Trophoblast cell (in vitro differentiated cells and primary cell): ENCODE results near the gene ABCC4.
A peak's percentile ranks its signal among the peaks of the same experiment; 100 is the strongest.

Source experiments
- DNase-seq, 2 donors: peaks; one replicate each; pipeline ENCODE4 v3.0.0-alpha.2; 2016
- H2AFZ ChIP-seq: 2 replicates; pipeline ENCODE4 v1.6.1; 2013; ENCODE audit warnings: low read length, moderate library complexity, mild to moderate bottlenecking; ENCODE audit not compliant: insufficient read depth, poor library complexity
- H2AK5ac ChIP-seq: 2 replicates; pipeline ENCODE4 v1.6.1; 2013; ENCODE audit warnings: mild to moderate bottlenecking, low read length
- H2BK120ac ChIP-seq: 2 replicates; pipeline ENCODE4 v1.6.1; 2013; ENCODE audit warnings: low read length, mild to moderate bottlenecking, moderate library complexity; ENCODE audit not compliant: insufficient read depth, poor library complexity
- H2BK12ac ChIP-seq: 2 replicates; pipeline ENCODE4 v1.6.1; 2013; ENCODE audit warnings: mild to moderate bottlenecking, low read length, moderate library complexity
- H2BK5ac ChIP-seq: 2 replicates; pipeline ENCODE4 v1.6.1; 2013; ENCODE audit warnings: low read length, low read depth, moderate library complexity, mild to moderate bottlenecking; ENCODE audit not compliant: poor library complexity
- H3K14ac ChIP-seq: 2 replicates; pipeline ENCODE4 v1.6.1; 2013; ENCODE audit warnings: mild to moderate bottlenecking, low read length
- H3K18ac ChIP-seq: 2 replicates; pipeline ENCODE4 v1.6.1; 2013; ENCODE audit warnings: mild to moderate bottlenecking, low read length
- H3K23ac ChIP-seq: 2 replicates; pipeline ENCODE4 v1.6.1; 2013; ENCODE audit warnings: low read length
- H3K27ac ChIP-seq: 2 replicates; pipeline ENCODE4 v1.5.1; 2013; ENCODE audit warnings: low read depth, mild to moderate bottlenecking, inconsistent platforms, low read length, moderate library complexity
- H3K27me3 ChIP-seq: 2 replicates; pipeline ENCODE4 v1.6.1; 2013; ENCODE audit warnings: inconsistent platforms, mild to moderate bottlenecking, low read length, moderate library complexity; ENCODE audit not compliant: insufficient read depth
- H3K36me3 ChIP-seq, 2 experiments: 1 replicate in 1 of 2; 2 replicates in 1 of 2; pipeline ENCODE4 v1.6.1; 2013; ENCODE audit warnings: low read length in 2 of 2, mild to moderate bottlenecking in 2 of 2, moderate library complexity in 1 of 2; ENCODE audit not compliant: insufficient read depth in 2 of 2, control insufficient read depth in 1 of 2
- H3K4ac ChIP-seq: 2 replicates; pipeline ENCODE4 v1.6.1; 2013; ENCODE audit warnings: low read depth, mild to moderate bottlenecking, low read length, moderate library complexity
- H3K4me1 ChIP-seq, 2 experiments: 1 replicate in 1 of 2; 2 replicates in 1 of 2; pipeline ENCODE4 v1.6.1; 2013; ENCODE audit warnings: low read length in 2 of 2, mild to moderate bottlenecking in 2 of 2, moderate library complexity in 1 of 2; ENCODE audit not compliant: insufficient read depth in 2 of 2, control insufficient read depth in 1 of 2
- H3K4me2 ChIP-seq: 2 replicates; pipeline ENCODE4 v1.6.1; 2013; ENCODE audit warnings: inconsistent platforms, mild to moderate bottlenecking, low read length, moderate library complexity
- H3K4me3 ChIP-seq: 2 replicates; pipeline ENCODE4 v1.5.1; 2013; ENCODE audit warnings: mild to moderate bottlenecking, low read depth, low read length, inconsistent platforms
- H3K79me1 ChIP-seq: one replicate; pipeline ENCODE4 v1.6.1; 2013; ENCODE audit warnings: low read length
- H3K79me2 ChIP-seq: 2 replicates; pipeline ENCODE4 v1.6.1; 2013; ENCODE audit warnings: low read length, mild to moderate bottlenecking; ENCODE audit not compliant: control insufficient read depth, insufficient read depth, poor library complexity
- H3K9ac ChIP-seq: 2 replicates; pipeline ENCODE4 v1.6.1; 2013; ENCODE audit warnings: mild to moderate bottlenecking, low read length
- H3K9me3 ChIP-seq: 2 replicates; pipeline ENCODE4 v1.6.1; 2013; ENCODE audit warnings: low read depth, mild to moderate bottlenecking, control low read depth, inconsistent platforms, low read length; ENCODE audit not compliant: insufficient read depth
- H4K12ac ChIP-seq: 2 replicates; pipeline ENCODE4 v1.6.1; 2013; ENCODE audit warnings: low read depth, mild to moderate bottlenecking, low read length, moderate library complexity
- H4K8ac ChIP-seq: 2 replicates; pipeline ENCODE4 v1.6.1; 2013; ENCODE audit warnings: low read depth, mild to moderate bottlenecking, low read length, moderate library complexity
- H4K91ac ChIP-seq: one replicate; pipeline ENCODE4 v1.6.1; 2013; ENCODE audit warnings: low read depth, mild to moderate bottlenecking, low read length, moderate library complexity
- WGBS: extraction: QIAGEN DNeasy Blood & Tissue Kit; methylation state at CpG from one replicate; pipeline ENCODE4 v1.1.7; 2013; ENCODE audit warnings: missing lambda C conversion rate; ENCODE audit not compliant: insufficient read length, insufficient coverage; ENCODE audit errors: extremely low coverage; 5-methylcytosine and 5-hydroxymethylcytosine counted together

The ABCC4 gene

DNA sequence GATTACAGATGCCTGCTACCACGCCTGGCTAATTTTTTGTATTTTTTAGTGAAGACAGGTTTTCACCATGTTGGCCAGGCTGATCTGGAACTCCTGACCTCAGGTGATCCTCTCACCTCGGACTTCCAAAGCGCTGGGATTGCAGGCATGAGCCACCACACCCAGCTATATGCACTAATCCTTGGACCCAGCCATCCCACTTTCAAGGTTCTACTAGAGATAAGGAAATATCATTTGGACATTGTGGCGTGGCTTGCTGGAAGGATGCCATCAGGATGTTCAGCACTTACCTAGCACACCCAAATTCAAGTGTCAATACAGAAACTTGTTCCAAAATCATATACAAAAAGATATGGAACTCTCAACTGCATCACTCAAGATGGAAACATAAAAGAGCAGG, 136.4 kb downstream of the ABCC4 start:
- Histone ChIP-seq H3K79me1 (no peaks in the 10 kb centered on the region), H3K9me3 (no peaks in the 10 kb centered on the region), H2AFZ (no peak overlapping the region), H3K79me2 (no peaks in the 10 kb centered on the region), H3K18ac (no peak overlapping the region), H2BK12ac (no peak overlapping the region), H3K9ac (no peak overlapping the region), H4K91ac (no peak overlapping the region), H3K14ac (no peak overlapping the region), H2BK120ac (no peak overlapping the region), H3K23ac (no peak overlapping the region), H2BK5ac (no peak overlapping the region), H4K12ac (no peak overlapping the region), H4K8ac (no peak overlapping the region), H3K27ac (no peak overlapping the region), H3K27me3 (no peaks in the 10 kb centered on the region), H3K4ac (no peak overlapping the region), H3K4me3 (no peak overlapping the region), H3K4me2 (no peak overlapping the region), H3K36me3 (no peaks in the 10 kb centered on the region), H2AK5ac (no peak overlapping the region), H3K4me1 (no peaks in the 10 kb centered on the region)
- no CpG with 5 or more reads among the region's 4 CpGs for WGBS
- DNase-seq: no peak

DNA sequence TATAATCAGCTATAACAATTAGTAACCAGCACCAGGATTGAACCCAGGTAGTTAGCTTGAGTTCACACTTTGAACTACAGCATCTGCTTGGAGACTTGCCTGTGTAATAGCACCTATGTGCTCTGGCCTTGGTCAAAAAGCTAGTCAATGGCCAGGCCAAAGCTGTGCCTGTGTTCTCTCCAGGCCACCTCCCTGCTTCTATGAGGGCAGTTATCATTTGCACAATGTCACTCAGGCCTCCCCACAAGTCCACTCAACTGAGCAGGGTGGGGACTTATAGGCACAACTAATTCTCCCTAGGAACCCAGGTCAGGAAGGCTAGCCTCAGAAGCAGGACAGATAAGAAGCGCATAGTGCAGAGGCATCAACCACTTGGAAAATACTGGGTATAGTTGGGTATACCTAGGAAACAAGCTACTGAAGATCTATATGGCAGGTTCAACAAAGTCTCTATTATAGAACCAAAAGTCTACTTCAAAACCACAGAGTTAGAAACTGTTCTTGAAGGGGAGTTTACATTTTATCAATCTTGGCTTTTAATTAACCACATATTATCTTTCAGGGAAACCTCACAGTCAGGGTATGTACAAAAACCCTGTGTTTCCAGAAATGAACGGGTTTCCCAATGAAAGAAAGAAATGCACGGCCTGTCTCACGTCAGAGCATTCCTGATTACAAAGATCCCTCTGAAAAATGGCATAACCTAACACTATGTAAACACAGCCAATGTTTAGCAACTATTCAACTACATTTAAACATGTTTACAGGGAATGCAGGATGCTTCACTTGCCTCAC, 140.9 kb downstream of the ABCC4 start:
- H2BK12ac ChIP-seq: no peak overlapping the region
- H3K27me3 ChIP-seq: no peaks in the 10 kb centered on the region
- no peaks in the 10 kb centered on the region for H3K36me3 ChIP-seq
- H4K8ac ChIP-seq: no peak overlapping the region
- H4K12ac ChIP-seq: no peak overlapping the region
- H2AFZ ChIP-seq: no peak overlapping the region
- no peak overlapping the region for H3K4ac ChIP-seq
- no peaks in the 10 kb centered on the region for H3K4me1 ChIP-seq
- H3K27ac ChIP-seq: no peak overlapping the region
- H3K18ac ChIP-seq: no peak overlapping the region
- H2BK5ac ChIP-seq: no peak overlapping the region
- H3K79me2 ChIP-seq: no peaks in the 10 kb centered on the region
- H3K14ac ChIP-seq: no peak overlapping the region
- peak in 1 of 2 donors; percentile 59 for DNase-seq
- WGBS: no CpG with 5 or more reads among the region's 4 CpGs
- no peaks in the 10 kb centered on the region for H3K79me1 ChIP-seq
- no peak overlapping the region for H2AK5ac ChIP-seq
- no peak overlapping the region for H3K9ac ChIP-seq
- no peak overlapping the region for H2BK120ac ChIP-seq
- no peak overlapping the region for H3K4me2 ChIP-seq
- H3K4me3 ChIP-seq: no peak overlapping the region
- H3K9me3 ChIP-seq: no peaks in the 10 kb centered on the region
- H4K91ac ChIP-seq: no peak overlapping the region
- no peak overlapping the region for H3K23ac ChIP-seq

DNA sequence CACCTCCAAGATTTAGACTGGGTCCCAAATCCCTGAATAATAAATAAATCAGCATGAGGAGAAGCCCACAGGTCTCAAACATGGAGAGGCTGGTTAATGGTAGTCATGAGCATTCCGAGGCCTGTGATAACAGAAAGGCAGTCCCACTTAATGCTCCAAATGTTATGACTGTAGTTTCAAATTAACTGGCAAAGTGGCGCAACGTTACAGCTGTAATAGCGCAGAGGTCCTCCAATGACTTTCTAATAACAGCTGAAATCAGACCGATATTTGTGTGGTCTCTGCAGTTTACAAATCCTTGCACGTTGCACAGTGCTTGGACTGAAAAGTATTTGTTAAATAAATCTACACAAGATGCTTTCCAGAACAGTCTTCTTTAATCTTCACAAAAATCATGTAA, 141.8 kb downstream of the ABCC4 start:
- Histone ChIP-seq H2BK12ac (no peak overlapping the region), H3K9ac (no peak overlapping the region), H3K79me1 (no peaks in the 10 kb centered on the region), H2BK5ac (no peak overlapping the region), H3K4me1 (no peaks in the 10 kb centered on the region), H3K14ac (no peak overlapping the region), H3K9me3 (no peaks in the 10 kb centered on the region), H3K18ac (no peak overlapping the region), H4K8ac (no peak overlapping the region), H3K4me3 (no peak overlapping the region), H2BK120ac (no peak overlapping the region), H4K91ac (no peak overlapping the region), H3K23ac (no peak overlapping the region), H3K27ac (no peak overlapping the region), H2AK5ac (no peak overlapping the region), H3K36me3 (no peaks in the 10 kb centered on the region), H3K27me3 (no peaks in the 10 kb centered on the region), H3K4me2 (no peak overlapping the region), H4K12ac (no peak overlapping the region), H3K4ac (no peak overlapping the region), H2AFZ (no peak overlapping the region), H3K79me2 (no peaks in the 10 kb centered on the region)
- WGBS: no CpG with 5 or more reads among the region's 6 CpGs
- no peak for DNase-seq

DNA sequence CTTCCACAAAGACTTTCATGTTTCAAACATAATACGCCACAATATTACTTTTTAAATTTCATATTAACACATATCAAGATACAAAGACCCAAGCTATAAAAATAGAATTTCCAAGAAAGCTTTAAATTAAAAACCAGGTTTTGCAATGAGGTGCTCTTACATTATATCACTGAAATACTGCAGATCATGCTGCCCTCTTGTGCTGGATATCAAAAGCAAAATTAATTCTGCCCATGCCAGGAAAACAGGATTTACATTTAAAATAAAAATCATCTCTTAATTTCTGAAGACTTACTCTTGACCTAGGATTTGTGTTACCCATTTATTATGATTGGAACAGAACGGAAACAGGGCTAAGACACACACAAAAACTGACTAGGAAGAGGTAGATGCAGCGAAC, 145.0 kb downstream of the ABCC4 start:
- no peak overlapping the region for H3K4ac ChIP-seq
- H3K23ac ChIP-seq: no peak overlapping the region
- DNase-seq: no peak
- no peak overlapping the region for H3K18ac ChIP-seq
- H3K9ac ChIP-seq: no peak overlapping the region
- H2BK120ac ChIP-seq: no peak overlapping the region
- no peak overlapping the region for H2BK12ac ChIP-seq
- no peak overlapping the region for H3K27ac ChIP-seq
- no peaks in the 10 kb centered on the region for H3K27me3 ChIP-seq
- H3K4me2 ChIP-seq: no peak overlapping the region
- 100% methylated on average over 1 of the region's 3 CpGs for WGBS
- H3K9me3 ChIP-seq: no peaks in the 10 kb centered on the region
- H2AK5ac ChIP-seq: no peak overlapping the region
- H4K12ac ChIP-seq: no peak overlapping the region
- no peak overlapping the region for H4K8ac ChIP-seq
- H2AFZ ChIP-seq: no peak overlapping the region
- H3K14ac ChIP-seq: no peak overlapping the region
- H2BK5ac ChIP-seq: no peak overlapping the region
- H3K79me1 ChIP-seq: no peaks in the 10 kb centered on the region
- H3K4me3 ChIP-seq: no peak overlapping the region
- H3K79me2 ChIP-seq: no peaks in the 10 kb centered on the region
- H3K36me3 ChIP-seq: no peaks in the 10 kb centered on the region
- no peaks in the 10 kb centered on the region for H3K4me1 ChIP-seq
- no peak overlapping the region for H4K91ac ChIP-seq
